Keratinocyte (primary cell): Measurements from ENCODE around the gene COG6. TPM values are rescaled to one million over a fixed set of nuclear protein-coding genes. Genes with fewer than 3 reads are reported as not detected.

Experiments used
- DNase-seq: peaks from one replicate; pipeline ENCODE4 v3.0.0-alpha.2; 2011; ENCODE audit warnings: low read depth, missing footprints, low spot score
- FAIRE-seq: peaks from 2 replicates; lab custom pipeline; 2011; peaks lifted over from hg19 to GRCh38; lab: Jason Lieb, UNC
- H2AFZ ChIP-seq: 2 replicates; pipeline ENCODE4 v1.6.0; 2012; ENCODE audit warnings: low read length, control low read depth, inconsistent platforms; ENCODE audit not compliant: control insufficient read depth
- H3K27ac ChIP-seq: 2 replicates; pipeline ENCODE4 v1.5.1; 2011; ENCODE audit warnings: low read length; ENCODE audit not compliant: control insufficient read depth, insufficient read depth
- H3K27me3 ChIP-seq: 3 replicates; pipeline ENCODE4 v1.6.0; 2011; ENCODE audit warnings: low read length; ENCODE audit not compliant: control insufficient read depth, insufficient read depth; ENCODE audit errors: extremely low read depth
- H3K36me3 ChIP-seq, 2 experiments: 2 replicates in 1 of 2; 3 replicates in 1 of 2; pipeline ENCODE4 v1.5.1; 2011; ENCODE audit warnings: low read length in 2 of 2, mild to moderate bottlenecking in 1 of 2; ENCODE audit not compliant: control insufficient read depth in 2 of 2, insufficient read depth in 2 of 2; ENCODE audit errors: extremely low read depth in 1 of 2
- H3K4me1 ChIP-seq: 3 replicates; pipeline ENCODE4 v1.5.1; 2011; ENCODE audit warnings: low read length; ENCODE audit not compliant: control insufficient read depth, insufficient read depth; ENCODE audit errors: extremely low read depth
- H3K4me2 ChIP-seq: 3 replicates; pipeline ENCODE4 v1.6.0; 2011; ENCODE audit warnings: low read depth, low read length; ENCODE audit not compliant: control insufficient read depth, insufficient read depth; ENCODE audit errors: extremely low read depth
- H3K4me3 ChIP-seq, 3 experiments: fragments of 200-600 bp in 1 of 3; sonication (generic) in 1 of 3; 2 replicates in 2 of 3; 3 replicates in 1 of 3; pipeline ENCODE4 v1.5.1; 2011 to 2016; ENCODE audit warnings: low read length in 3 of 3, mild to moderate bottlenecking in 3 of 3, control low read depth in 2 of 3, inconsistent platforms in 1 of 3, low read depth in 1 of 3, mixed read lengths in 1 of 3, mixed run types in 1 of 3, moderate library complexity in 1 of 3; ENCODE audit not compliant: control insufficient read depth in 2 of 3, insufficient read depth in 2 of 3; ENCODE audit errors: extremely low read depth in 1 of 3
- H3K79me2 ChIP-seq: 2 replicates; pipeline ENCODE4 v1.6.0; 2012; ENCODE audit warnings: low read length; ENCODE audit not compliant: control insufficient read depth, insufficient read depth
- H3K9ac ChIP-seq: 3 replicates; pipeline ENCODE4 v1.6.0; 2011; ENCODE audit warnings: low read length; ENCODE audit not compliant: control insufficient read depth, insufficient read depth; ENCODE audit errors: extremely low read depth
- H3K9me1 ChIP-seq: 3 replicates; pipeline ENCODE4 v1.6.0; 2011; ENCODE audit warnings: low read length; ENCODE audit not compliant: control insufficient read depth, insufficient read depth; ENCODE audit errors: extremely low read depth
- H3K9me3 ChIP-seq: 2 replicates; pipeline ENCODE4 v1.5.1; 2012; ENCODE audit warnings: low read depth, low read length; ENCODE audit not compliant: control insufficient read depth
- H4K20me1 ChIP-seq: 3 replicates; pipeline ENCODE4 v1.6.0; 2011; ENCODE audit warnings: low read length; ENCODE audit not compliant: control insufficient read depth, insufficient read depth; ENCODE audit errors: extremely low read depth
- EZH2 ChIP-seq: IDR thresholded peaks from one replicate; pipeline ENCODE4 v1.6.1; 2012; ENCODE audit warnings: inconsistent platforms, mild to moderate bottlenecking, low read length, moderate library complexity
- dilution Hi-C: fragments of 300-500 bp; cut with MboI; formaldehyde crosslinking; loops from one replicate; pipeline ENCODE4 v1.7.0; 2020; ENCODE audit warnings: low sequenced_read_pairs; ENCODE audit not compliant: extremely low pct_ligation_motif_present
- polyA minus RNA-seq, 3 experiments: library from RNA; depleted of rRNA, polyadenylated mRNA; stranded (reverse); fragments of >200 nt; gene quantifications; 1 replicate in 1 of 3; 2 replicates in 1 of 3; 3 replicates in 1 of 3; pipeline ENCODE4 v1.2.3, GENCODE V29; 2011
- polyA plus RNA-seq, 5 experiments: library from polyadenylated mRNA; depleted of rRNA in 3 of 5; stranded (reverse) in 3 of 5; stranded (forward) in 1 of 5; unstranded in 1 of 5; fragments of >200 nt; gene quantifications; 1 replicate in 1 of 5; 2 replicates in 3 of 5; 3 replicates in 1 of 5; pipeline versions ENCODE4 v1.2.1 to v1.2.3, GENCODE V29; 2011 to 2012; ENCODE audit warnings: missing spikeins in 2 of 5, low read depth in 1 of 5, low replicate concordance in 1 of 5
- TF ChIP-seq, protein P1 (sequence below), 3 experiments: IDR thresholded peaks in 1 of 3; conservative IDR thresholded peaks in 1 of 3; optimal IDR thresholded peaks in 1 of 3; 2 replicates in 2 of 3; 3 replicates in 1 of 3; pipeline versions ENCODE3 to v1.5.1; 2011; ENCODE audit warnings: low read length in 3 of 3, mild to moderate bottlenecking in 3 of 3, moderate library complexity in 2 of 3, control low read depth in 1 of 3, inconsistent platforms in 1 of 3; ENCODE audit not compliant: insufficient read depth in 2 of 3; ENCODE audit errors: extremely low read depth in 1 of 3

Gene COG6
- polyA plus RNA-seq (14.4 to 25.5 TPM (median 20.7 TPM) in 3 replicates), polyA minus RNA-seq (4.3 to 16.8 TPM (median 13.1 TPM) in 3 replicates)
- 18.7 TPM for polyA plus RNA-seq (2011; ENCODE audit: low read depth)
- 10.6 and 23.0 TPM in 2 replicates for polyA plus RNA-seq (2011; cell fraction: cytosol; rRNA removed)
- 19.4 and 20.5 TPM in 2 replicates for polyA plus RNA-seq (2011; cell fraction: nucleus; rRNA removed)
- polyA plus RNA-seq (2012; ENCODE audit: low replicate concordance): 9.6 and 9.7 TPM in 2 replicates
- 94.6 TPM for polyA minus RNA-seq (2011; cell fraction: cytosol; rRNA and poly(A)+ RNA removed)
- 18.8 and 27.7 TPM in 2 replicates for polyA minus RNA-seq (2011; cell fraction: nucleus; rRNA and poly(A)+ RNA removed)

DNA sequence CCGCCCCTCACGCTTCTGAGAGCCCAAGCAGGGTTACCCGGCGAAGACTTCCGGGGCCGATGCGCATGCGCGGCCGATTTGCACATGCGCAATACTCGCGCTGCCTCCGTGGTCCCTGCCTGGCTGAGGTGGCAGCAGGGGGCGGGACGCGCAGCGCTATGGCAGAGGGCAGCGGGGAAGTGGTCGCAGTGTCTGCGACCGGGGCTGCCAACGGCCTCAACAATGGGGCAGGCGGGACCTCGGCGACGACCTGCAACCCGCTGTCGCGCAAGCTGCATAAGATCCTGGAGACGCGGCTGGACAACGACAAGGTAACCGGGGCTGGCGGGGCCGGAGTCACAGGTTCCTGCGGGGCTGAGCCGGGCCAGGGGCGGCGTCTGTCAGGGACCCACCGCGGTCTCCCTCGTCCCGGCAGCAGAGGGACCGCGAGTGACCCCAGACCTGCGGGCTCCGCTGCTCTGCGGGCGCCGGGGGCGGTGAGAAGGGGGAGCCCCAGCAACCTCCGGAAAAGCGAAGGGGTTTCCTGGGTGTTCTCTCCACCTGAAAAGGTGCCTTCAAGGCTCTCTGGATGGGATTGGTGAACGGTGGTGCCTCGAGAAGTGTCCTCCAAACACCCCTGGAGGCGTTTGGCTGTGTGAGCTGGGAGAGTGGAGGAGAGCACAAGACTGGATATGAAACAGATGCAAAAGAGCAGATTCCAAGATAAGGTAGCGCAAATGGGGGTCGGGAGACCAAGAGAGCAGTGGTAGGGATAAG is at the start of gene COG6:
TSS of gene COG6 (plus strand) at position 94 of the 756 bp plus-strand sequence. CDS start at position 159, 65 bp downstream.
- Histone ChIP-seq H3K9me1 (no peaks in the 10 kb centered on the region), H3K27ac (peak within 1 kb of the TSS; percentile 33), H4K20me1 (no peaks in the 10 kb centered on the region), H3K4me2 (peak within 1 kb of the TSS; percentile 96), H3K36me3 (no peaks in the 10 kb centered on the region), H3K9ac (peak within 1 kb of the TSS; percentile 80), H3K79me2 (peaks cover 8% of the 10 kb centered on the region), H3K4me1 (peaks cover 4% of the 10 kb centered on the region), H3K27me3 (no peaks in the 10 kb centered on the region), H3K9me3 (no peaks in the 10 kb centered on the region), H2AFZ (peak within 1 kb of the TSS; percentile 98), H3K4me3 (peak within 1 kb of the TSS; percentile 80 to 91 (median 90))
- TF ChIP-seq, protein P1, sequence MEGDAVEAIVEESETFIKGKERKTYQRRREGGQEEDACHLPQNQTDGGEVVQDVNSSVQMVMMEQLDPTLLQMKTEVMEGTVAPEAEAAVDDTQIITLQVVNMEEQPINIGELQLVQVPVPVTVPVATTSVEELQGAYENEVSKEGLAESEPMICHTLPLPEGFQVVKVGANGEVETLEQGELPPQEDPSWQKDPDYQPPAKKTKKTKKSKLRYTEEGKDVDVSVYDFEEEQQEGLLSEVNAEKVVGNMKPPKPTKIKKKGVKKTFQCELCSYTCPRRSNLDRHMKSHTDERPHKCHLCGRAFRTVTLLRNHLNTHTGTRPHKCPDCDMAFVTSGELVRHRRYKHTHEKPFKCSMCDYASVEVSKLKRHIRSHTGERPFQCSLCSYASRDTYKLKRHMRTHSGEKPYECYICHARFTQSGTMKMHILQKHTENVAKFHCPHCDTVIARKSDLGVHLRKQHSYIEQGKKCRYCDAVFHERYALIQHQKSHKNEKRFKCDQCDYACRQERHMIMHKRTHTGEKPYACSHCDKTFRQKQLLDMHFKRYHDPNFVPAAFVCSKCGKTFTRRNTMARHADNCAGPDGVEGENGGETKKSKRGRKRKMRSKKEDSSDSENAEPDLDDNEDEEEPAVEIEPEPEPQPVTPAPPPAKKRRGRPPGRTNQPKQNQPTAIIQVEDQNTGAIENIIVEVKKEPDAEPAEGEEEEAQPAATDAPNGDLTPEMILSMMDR (optimal IDR thresholded peaks at IDR 0.05 in 1 of 3, IDR thresholded peaks at IDR 0.05 in 1 of 3, conservative IDR thresholded peaks at IDR 0.05 in 1 of 3; ENCODE audit: extremely low read depth in 1 of 3, insufficient read depth in 2 of 3, low read length in 3 of 3): peak in 1 of 3 experiments; percentile 10
- no peak for TF ChIP-seq EZH2
- FAIRE-seq (no peak), DNase-seq (peak; percentile 54)
- dilution Hi-C loops: no loop called here

DNA sequence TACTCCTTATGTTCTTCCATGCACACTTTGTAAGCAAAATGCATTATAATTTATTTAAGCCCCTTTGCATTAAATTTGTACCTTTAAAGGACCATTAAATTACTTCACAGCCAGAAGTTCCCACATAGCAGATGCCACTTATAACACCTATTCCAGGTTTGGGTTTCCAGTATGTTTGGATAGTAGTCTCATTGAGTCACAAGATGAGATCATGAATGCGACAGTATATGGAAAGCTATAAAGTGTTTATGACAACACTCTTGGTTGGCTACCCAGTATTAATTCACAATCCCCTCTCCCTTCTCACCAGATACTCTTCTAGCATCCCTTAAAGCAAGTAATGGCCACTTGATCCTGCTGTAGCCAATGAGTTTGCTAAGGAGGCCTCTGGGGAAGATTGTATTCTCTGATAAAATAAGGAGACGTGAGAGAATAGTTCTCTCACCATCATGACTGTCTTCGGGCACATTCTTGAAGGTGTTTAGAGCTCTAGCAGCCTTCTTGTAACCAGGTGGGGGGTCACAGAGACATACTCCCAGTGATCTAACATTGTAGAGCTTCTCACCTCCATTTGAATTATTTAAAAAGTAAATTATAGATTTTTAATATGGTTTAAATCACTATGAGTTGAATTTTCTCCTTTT is 49.7 kb upstream of the COG6 start:
- Histone ChIP-seq H3K27me3 (no peaks in the 10 kb centered on the region), H2AFZ (no peak overlapping the region), H3K9me1 (no peaks in the 10 kb centered on the region), H3K79me2 (peaks cover 11% of the 10 kb centered on the region), H3K9me3 (no peaks in the 10 kb centered on the region), H4K20me1 (no peaks in the 10 kb centered on the region), H3K36me3 (peaks cover 0 to 4% of the 10 kb centered on the region in 2 experiments), H3K4me2 (no peak overlapping the region), H3K4me1 (peaks cover 5% of the 10 kb centered on the region), H3K4me3 (no peak overlapping the region), H3K27ac (no peak overlapping the region), H3K9ac (no peak overlapping the region)
- dilution Hi-C loops: no loop called here
- TF ChIP-seq, protein P1 (optimal IDR thresholded peaks at IDR 0.05 in 1 of 3, IDR thresholded peaks at IDR 0.05 in 1 of 3, conservative IDR thresholded peaks at IDR 0.05 in 1 of 3; ENCODE audit: extremely low read depth in 1 of 3, insufficient read depth in 2 of 3, low read length in 3 of 3): no peak
- TF ChIP-seq EZH2: no peak
- no peak for DNase-seq
- no peak for FAIRE-seq
